SU-DHL-6 (cell line): Measurements from ENCODE around the gene MCM10.

Experiments used
- H2AFZ ChIP-seq: fragments of 200-600 bp; sonication (generic); 2 replicates; pipeline ENCODE4 v1.6.1; 2014; ENCODE audit warnings: low read depth, mild to moderate bottlenecking, moderate library complexity, mixed read lengths, antibody characterized with exemption, low read length; ENCODE audit not compliant: severe bottlenecking
- H3F3A ChIP-seq: fragments of 200-600 bp; shearing (Covaris generic); 2 replicates; pipeline ENCODE4 v1.6.0; 2016; ENCODE audit warnings: antibody characterized with exemption, mild to moderate bottlenecking; ENCODE audit not compliant: insufficient read depth
- H3K27ac ChIP-seq: fragments of 200-600 bp; sonication (generic); 2 replicates; pipeline ENCODE4 v1.5.1; 2016; ENCODE audit warnings: low read depth, mild to moderate bottlenecking, low read length, moderate library complexity, mixed read lengths
- H3K27me3 ChIP-seq: fragments of 200-600 bp; sonication (generic), shearing (Covaris generic); 2 replicates; pipeline ENCODE4 v1.6.0; 2014; ENCODE audit warnings: mild to moderate bottlenecking, low read length
- H3K36me3 ChIP-seq: fragments of 200-600 bp; sonication (generic); 2 replicates; pipeline ENCODE4 v1.6.1; 2014; ENCODE audit warnings: mild to moderate bottlenecking, low read length, mixed read lengths
- H3K4me2 ChIP-seq: fragments of 300-600, 200-600 bp; shearing (Covaris generic), sonication (generic); 2 replicates; pipeline ENCODE4 v1.6.0; 2014; ENCODE audit warnings: low read length, low read depth, mild to moderate bottlenecking; ENCODE audit not compliant: poor library complexity, severe bottlenecking
- H3K4me3 ChIP-seq: fragments of 200-600 bp; sonication (generic); 2 replicates; pipeline ENCODE4 v1.5.1; 2014; ENCODE audit warnings: antibody characterized with exemption, low read length, mild to moderate bottlenecking, mixed read lengths; ENCODE audit not compliant: insufficient read depth, poor library complexity, severe bottlenecking
- H3K79me2 ChIP-seq: fragments of 200-600 bp; sonication (generic); 2 replicates; pipeline ENCODE4 v1.6.1; 2014; ENCODE audit warnings: mild to moderate bottlenecking, low read length, moderate library complexity; ENCODE audit not compliant: insufficient read depth
- H3K9ac ChIP-seq: fragments of 200-600 bp; sonication (generic); 2 replicates; pipeline ENCODE4 v1.7.0; 2014; ENCODE audit warnings: mild to moderate bottlenecking, low read length
- H3K9me2 ChIP-seq: fragments of 200-600 bp; sonication (generic); replicated peaks from 2 replicates; pipeline ENCODE4 v1.6.1; 2014; ENCODE audit warnings: low read length; ENCODE audit not compliant: insufficient read depth
- H3K9me3 ChIP-seq: fragments of 200-600 bp; sonication (generic); 2 replicates; pipeline ENCODE4 v1.6.1; 2014; ENCODE audit warnings: low read length, mixed read lengths; ENCODE audit not compliant: insufficient read depth
- H4K20me1 ChIP-seq: fragments of 200-600 bp; sonication (generic); 2 replicates; pipeline ENCODE4 v1.6.1; 2014; ENCODE audit warnings: low read depth, mild to moderate bottlenecking, antibody characterized with exemption, low read length, moderate library complexity, mixed read lengths
- EZH2phosphoT487 ChIP-seq: fragments of 200-600 bp; sonication (generic), shearing (Covaris generic); conservative IDR thresholded peaks from 2 replicates; pipeline ENCODE4 v1.6.1; 2018; ENCODE audit warnings: mild to moderate bottlenecking, antibody characterized with exemption, low read length, moderate library complexity, mixed read lengths
- TF ChIP-seq, protein P1 (sequence below): fragments of 200-600 bp; sonication (generic); IDR thresholded peaks from one replicate; pipeline ENCODE4 v1.5.1; 2017; ENCODE audit warnings: antibody characterized with exemption, mild to moderate bottlenecking, low read length, moderate library complexity; ENCODE audit not compliant: insufficient read depth, poor library complexity, severe bottlenecking

The MCM10 gene

DNA sequence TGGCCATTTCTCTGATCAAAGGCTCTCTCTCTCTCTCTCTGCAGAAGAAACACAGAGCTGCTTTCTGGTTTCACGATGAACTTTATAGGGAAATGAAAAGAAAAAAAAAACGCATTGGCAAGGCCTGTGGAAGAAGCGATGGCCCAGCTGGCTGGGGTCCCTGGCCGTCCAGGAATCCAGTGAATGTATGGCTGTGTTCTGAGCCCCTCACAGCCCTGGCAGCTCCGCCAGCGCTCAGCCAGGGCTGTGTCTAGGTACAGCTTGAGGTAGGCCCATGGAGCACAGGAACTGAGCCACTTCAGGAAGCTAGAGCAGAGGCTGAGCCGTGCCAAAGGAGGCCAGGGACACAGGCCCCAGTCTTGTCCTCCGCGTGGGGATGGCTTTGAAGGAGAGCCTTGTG is 85.9 kb downstream of the MCM10 start:
- no peaks in the 10 kb centered on the region for H4K20me1 ChIP-seq
- H3K9me2 ChIP-seq = no peaks in the 10 kb centered on the region
- no peaks in the 10 kb centered on the region for H3K79me2 ChIP-seq
- H3K4me2 ChIP-seq = no peak overlapping the region
- H3K9ac ChIP-seq = no peak overlapping the region
- H3F3A ChIP-seq = no peaks in the 10 kb centered on the region
- no peaks in the 10 kb centered on the region for H3K36me3 ChIP-seq
- TF ChIP-seq, protein P1, sequence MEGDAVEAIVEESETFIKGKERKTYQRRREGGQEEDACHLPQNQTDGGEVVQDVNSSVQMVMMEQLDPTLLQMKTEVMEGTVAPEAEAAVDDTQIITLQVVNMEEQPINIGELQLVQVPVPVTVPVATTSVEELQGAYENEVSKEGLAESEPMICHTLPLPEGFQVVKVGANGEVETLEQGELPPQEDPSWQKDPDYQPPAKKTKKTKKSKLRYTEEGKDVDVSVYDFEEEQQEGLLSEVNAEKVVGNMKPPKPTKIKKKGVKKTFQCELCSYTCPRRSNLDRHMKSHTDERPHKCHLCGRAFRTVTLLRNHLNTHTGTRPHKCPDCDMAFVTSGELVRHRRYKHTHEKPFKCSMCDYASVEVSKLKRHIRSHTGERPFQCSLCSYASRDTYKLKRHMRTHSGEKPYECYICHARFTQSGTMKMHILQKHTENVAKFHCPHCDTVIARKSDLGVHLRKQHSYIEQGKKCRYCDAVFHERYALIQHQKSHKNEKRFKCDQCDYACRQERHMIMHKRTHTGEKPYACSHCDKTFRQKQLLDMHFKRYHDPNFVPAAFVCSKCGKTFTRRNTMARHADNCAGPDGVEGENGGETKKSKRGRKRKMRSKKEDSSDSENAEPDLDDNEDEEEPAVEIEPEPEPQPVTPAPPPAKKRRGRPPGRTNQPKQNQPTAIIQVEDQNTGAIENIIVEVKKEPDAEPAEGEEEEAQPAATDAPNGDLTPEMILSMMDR = no peak
- TF ChIP-seq EZH2phosphoT487 = no peak
- H3K27ac ChIP-seq = no peak overlapping the region
- no peaks in the 10 kb centered on the region for H3K27me3 ChIP-seq
- H3K9me3 ChIP-seq = no peaks in the 10 kb centered on the region
- H2AFZ ChIP-seq = no peak overlapping the region
- H3K4me3 ChIP-seq = no peak overlapping the region

DNA sequence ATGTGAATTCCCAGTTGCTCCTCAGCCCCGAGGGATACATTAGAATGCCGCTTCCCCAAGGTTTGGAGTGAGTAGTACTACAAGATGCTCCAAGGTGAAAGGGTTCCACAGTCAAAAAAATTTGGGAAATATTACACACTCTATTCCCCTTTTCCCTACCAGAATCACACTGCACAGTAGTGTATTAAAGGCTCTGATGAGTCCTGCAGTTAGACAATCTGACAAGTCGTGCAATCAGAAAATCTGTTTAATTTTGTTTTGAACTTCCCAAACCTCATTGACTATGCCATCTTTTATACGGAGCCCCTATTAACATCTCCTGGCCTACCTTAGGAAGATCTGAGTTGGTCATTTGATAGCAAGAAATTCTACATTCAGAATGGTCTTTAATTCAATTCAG is 86.4 kb downstream of the MCM10 start:
- Histone ChIP-seq H3K4me2 (no peak overlapping the region), H3K9ac (no peak overlapping the region), H3K9me3 (no peaks in the 10 kb centered on the region), H3K9me2 (no peaks in the 10 kb centered on the region), H3K27ac (no peak overlapping the region), H4K20me1 (no peaks in the 10 kb centered on the region), H2AFZ (no peak overlapping the region), H3K79me2 (no peaks in the 10 kb centered on the region), H3K4me3 (no peak overlapping the region), H3K27me3 (no peaks in the 10 kb centered on the region), H3K36me3 (no peaks in the 10 kb centered on the region), H3F3A (no peaks in the 10 kb centered on the region)
- TF ChIP-seq, protein P1 = no peak
- no peak for TF ChIP-seq EZH2phosphoT487

DNA sequence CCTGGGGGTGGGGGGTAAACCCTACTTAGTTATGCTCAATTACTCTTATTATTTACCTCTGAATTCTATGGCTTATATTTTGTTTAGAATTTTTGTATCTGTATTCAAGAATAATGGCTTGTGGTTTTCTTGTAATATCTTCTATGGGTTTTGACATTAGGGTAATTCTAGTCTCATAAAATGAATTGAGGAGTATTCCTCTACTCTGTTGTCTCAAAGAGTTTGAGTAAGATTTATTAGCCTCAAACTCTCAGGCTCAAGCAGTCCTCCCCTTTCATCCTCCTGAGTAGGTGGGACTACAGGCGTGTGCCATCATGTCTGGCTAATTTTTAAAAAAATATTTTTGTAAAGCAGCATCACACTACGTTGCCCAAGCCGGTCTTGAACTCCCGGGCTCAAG is 92.4 kb downstream of the MCM10 start:
- no peaks in the 10 kb centered on the region for H3K79me2 ChIP-seq
- no peak overlapping the region for H2AFZ ChIP-seq
- no peak overlapping the region for H3K4me3 ChIP-seq
- no peaks in the 10 kb centered on the region for H3K27me3 ChIP-seq
- H3K9ac ChIP-seq = no peak overlapping the region
- TF ChIP-seq, protein P1 = no peak
- no peak for TF ChIP-seq EZH2phosphoT487
- H4K20me1 ChIP-seq = no peaks in the 10 kb centered on the region
- H3F3A ChIP-seq = no peaks in the 10 kb centered on the region; the same call in 1 of the 2 replicates
- H3K4me2 ChIP-seq = no peak overlapping the region
- H3K36me3 ChIP-seq = no peaks in the 10 kb centered on the region
- no peaks in the 10 kb centered on the region for H3K9me3 ChIP-seq
- no peak overlapping the region for H3K27ac ChIP-seq
- H3K9me2 ChIP-seq = no peaks in the 10 kb centered on the region
